Endometrial microvascular endothelial cells (primary cell): ENCODE results near the gene MNS1. TPM values are rescaled to one million over a fixed set of nuclear protein-coding genes. Genes with fewer than 3 reads are reported as not detected.

Source experiments
- in situ Hi-C: cut with HindIII; loops from 2 replicates; pipeline ENCODE4 v1.10.0; 2017; ENCODE audit warnings: low sequenced_read_pairs, low pct_unique_long_range_greater_than_20kb; ENCODE audit errors: inconsistent ontology term
- total RNA-seq: library from RNA; depleted of rRNA; stranded (reverse); fragments of >200 nt; gene quantifications from one replicate; pipeline ENCODE4 v1.2.3, GENCODE V29; 2015; ENCODE audit errors: inconsistent ontology term

The MNS1 gene
- total RNA-seq, 1 donor from 2014 or later: 1.0 TPM

DNA sequence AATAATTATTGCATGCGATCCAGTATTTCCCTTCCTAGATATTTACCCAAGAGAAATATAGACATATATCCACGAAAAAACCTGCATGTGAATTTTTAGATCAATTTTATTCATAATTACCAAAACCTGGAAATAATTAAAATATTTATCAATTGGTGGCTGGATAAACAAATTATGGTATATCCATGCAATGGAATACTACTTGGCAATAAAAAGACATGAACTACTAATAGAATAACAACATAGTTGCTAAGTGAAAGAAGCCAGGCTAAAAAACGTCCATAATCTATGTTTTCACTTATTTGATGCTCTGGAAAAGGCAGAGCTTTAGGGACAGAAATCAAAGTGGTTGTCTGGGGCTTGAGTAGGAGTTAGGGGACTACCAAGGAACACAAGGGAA lies 79.0 kb downstream of the MNS1 start:
- in situ Hi-C loops: no loop called here

DNA sequence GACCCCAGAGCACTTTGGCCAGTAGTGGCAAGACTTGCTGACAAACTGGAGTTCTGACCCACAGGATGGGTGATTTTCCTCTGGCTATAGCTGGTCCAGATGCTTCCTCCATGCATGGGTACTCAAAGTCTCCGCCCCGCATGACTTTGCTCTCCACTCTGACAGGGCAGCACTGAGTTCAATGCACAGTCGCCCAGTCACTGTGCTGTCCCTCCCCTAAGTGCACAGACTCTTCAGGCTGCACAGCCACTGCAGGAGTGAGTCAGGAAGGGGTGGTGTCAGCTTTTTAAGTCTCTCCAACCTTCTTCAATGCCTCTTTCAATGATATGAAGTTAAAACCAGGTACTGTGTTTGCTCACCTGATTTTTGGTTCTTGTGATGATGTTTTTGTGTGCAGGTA lies 81.9 kb downstream of the MNS1 start:
- in situ Hi-C loops: no loop called here

Other genes starting within 250 kb of the MNS1 start
- gene RFX7, start 221.3 kb downstream of the MNS1 start, total RNA-seq: 9.2 TPM
- 0.09 TPM for gene TEX9, start 99.7 kb downstream of the MNS1 start, total RNA-seq